ENCODE data around the gene ABHD17A.

Gene ABHD17A

GRCh38 chr19:1865172-1866010, 19.9 kb downstream of the ABHD17A start:
- in situ Hi-C loops (cut with HindIII; ENCODE audit: low sequenced_read_pairs): no loop called here

- in situ Hi-C loops (cut with HindIII; ENCODE audit: low sequenced_read_pairs): no loop called here
Observed at GRCh38 chr19:1864480-1865171, 20.7 kb downstream of the ABHD17A start.

- in situ Hi-C loops (cut with HindIII; ENCODE audit: low sequenced_read_pairs): no loop called here
Observed at GRCh38 chr19:1863638-1864479, 21.4 kb downstream of the ABHD17A start.

GRCh38 chr19:1863328-1863637, 22.0 kb downstream of the ABHD17A start, which contains the start of gene KLF16:
TSS of gene KLF16 (minus strand) at chr19:1863579. CDS start at chr19:1863497, 82 bp downstream.
- in situ Hi-C loops (cut with HindIII; ENCODE audit: low sequenced_read_pairs): no loop called here

GRCh38 chr19:1862424-1863327, 22.6 kb downstream of the ABHD17A start:
- in situ Hi-C loops (cut with HindIII; ENCODE audit: low sequenced_read_pairs): no loop called here

GRCh38 chr19:1862068-1862423, 23.2 kb downstream of the ABHD17A start:
- in situ Hi-C loops (cut with HindIII; ENCODE audit: low sequenced_read_pairs): no loop called here

- in situ Hi-C loops (cut with HindIII; ENCODE audit: low sequenced_read_pairs): no loop called here
Observed at GRCh38 chr19:1861599-1862031, 23.7 kb downstream of the ABHD17A start.

- in situ Hi-C loops (cut with HindIII; ENCODE audit: low sequenced_read_pairs): no loop called here
Observed at GRCh38 chr19:1860821-1861598, 24.3 kb downstream of the ABHD17A start.

GRCh38 chr19:1860042-1860775, 25.1 kb downstream of the ABHD17A start:
- in situ Hi-C loops (cut with HindIII; ENCODE audit: low sequenced_read_pairs): no loop called here

GRCh38 chr19:1859331-1859781, 25.9 kb downstream of the ABHD17A start:
- in situ Hi-C loops (cut with HindIII; ENCODE audit: low sequenced_read_pairs): no loop called here

GRCh38 chr19:1858412-1859081, 26.7 kb downstream of the ABHD17A start:
- in situ Hi-C loops (cut with HindIII; ENCODE audit: low sequenced_read_pairs): no loop called here

- in situ Hi-C loops (cut with HindIII; ENCODE audit: low sequenced_read_pairs): no loop called here
Observed at GRCh38 chr19:1857648-1858326, 27.5 kb downstream of the ABHD17A start.

- in situ Hi-C loops (cut with HindIII; ENCODE audit: low sequenced_read_pairs): no loop called here
Observed at GRCh38 chr19:1856698-1857603, 28.3 kb downstream of the ABHD17A start.

GRCh38 chr19:1856345-1856697, 29.0 kb downstream of the ABHD17A start:
- in situ Hi-C loops (cut with HindIII; ENCODE audit: low sequenced_read_pairs): no loop called here

GRCh38 chr19:1855828-1856255, 29.5 kb downstream of the ABHD17A start:
- in situ Hi-C loops (cut with HindIII; ENCODE audit: low sequenced_read_pairs): no loop called here

GRCh38 chr19:1855040-1855827, 30.1 kb downstream of the ABHD17A start:
- in situ Hi-C loops (cut with HindIII; ENCODE audit: low sequenced_read_pairs): no loop called here

Measured in endothelial cell of hepatic sinusoid (primary cell).